Stimulated activated CD8-positive, alpha-beta memory T cell treated with anti-CD3 and anti-CD28 coated beads, Interleukin-15, amount 100 ng/mL, for 48 hours (primary cell): ENCODE measurements around the gene AGAP1.
"Not testable (repeated sequence)": the region's sequence is repeated elsewhere in the genome, so short reads cannot be mapped to it uniquely, and the experiment has no call there.

ENCODE experiments used
- DNase-seq, 2 donors: peaks; one replicate each; pipeline ENCODE4 v3.0.0-alpha.2; 2020; ENCODE audit warnings: low read depth in 2 of 2

Gene AGAP1

DNA sequence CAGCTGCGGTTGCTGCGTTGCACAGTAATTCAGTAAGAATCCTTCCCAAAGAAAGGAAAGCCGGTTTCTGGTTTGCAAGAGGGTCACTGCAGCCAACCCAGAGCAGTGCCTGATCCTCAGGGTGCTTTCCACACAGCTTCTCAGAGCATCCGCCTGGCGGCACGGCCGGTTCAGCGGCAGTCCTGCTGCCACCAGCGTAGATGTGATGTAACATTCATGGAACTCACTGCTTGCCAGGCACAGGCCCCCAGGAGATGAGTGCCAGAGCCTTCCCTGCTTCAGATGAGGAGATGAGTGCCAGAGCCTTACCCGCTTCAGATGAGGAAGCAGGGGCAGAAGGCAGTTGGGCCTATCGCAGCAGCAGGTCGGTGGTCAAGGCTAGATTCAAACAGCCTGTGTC lies 444.1 kb downstream of the AGAP1 start:
- DNase-seq, result no peak

DNA sequence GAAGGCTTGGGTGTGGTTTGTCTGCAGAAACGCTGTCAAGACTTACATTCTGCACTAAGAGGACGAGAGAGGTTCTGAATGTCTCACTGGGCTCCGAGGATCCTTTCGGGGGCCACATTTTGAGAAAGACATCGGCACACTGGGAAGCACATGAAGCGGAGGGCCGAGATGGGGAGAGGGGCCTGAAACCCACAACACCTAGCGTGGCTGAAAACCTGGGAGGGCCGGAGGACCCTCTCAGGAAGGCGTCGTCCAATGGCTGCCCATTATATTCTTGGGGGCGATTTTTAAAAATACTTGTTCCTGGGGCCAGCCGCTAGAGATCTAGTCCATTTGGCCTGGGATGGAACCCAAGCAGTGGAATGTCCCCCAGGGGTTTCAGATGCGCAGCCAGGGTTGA lies 444.8 kb downstream of the AGAP1 start:
- DNase-seq, result no peak

DNA sequence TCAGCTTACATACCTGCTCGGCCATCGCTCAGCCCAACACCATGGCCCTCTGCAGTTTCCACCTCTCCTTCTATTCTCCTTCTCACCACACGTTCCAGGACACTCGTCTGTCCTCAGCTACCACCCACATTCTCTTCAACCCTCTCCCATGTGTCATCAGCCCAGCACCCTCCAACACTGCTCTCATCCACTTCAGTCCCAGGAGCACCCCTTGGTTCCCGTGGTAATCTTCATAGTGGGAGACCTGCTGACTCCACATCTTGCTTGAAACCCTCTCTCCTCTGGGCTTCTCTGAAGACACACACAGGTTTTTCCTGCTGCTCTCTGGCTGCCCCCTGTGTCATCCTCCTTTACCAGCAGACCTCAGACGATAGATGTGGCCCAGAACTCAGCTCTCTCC lies 445.6 kb downstream of the AGAP1 start:
- no peak for DNase-seq

DNA sequence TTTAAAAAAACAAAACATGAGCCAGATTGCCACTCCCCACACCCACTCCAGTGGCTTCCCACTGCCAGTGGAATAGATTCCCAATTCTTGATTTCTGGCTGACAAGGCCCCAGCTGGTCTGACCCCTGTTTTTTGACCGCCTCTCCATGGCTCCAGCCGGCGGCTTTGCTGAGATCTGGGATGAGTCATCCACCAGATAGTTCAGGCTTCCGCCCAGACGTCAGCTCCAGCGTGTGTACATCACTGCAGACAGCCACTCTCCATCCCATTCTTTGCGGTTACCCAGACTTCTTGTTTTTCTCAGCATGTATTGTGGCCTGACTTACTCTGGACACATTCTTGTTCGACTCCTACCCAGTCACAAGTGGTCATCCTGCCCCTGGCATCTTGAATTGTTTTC lies 446.5 kb downstream of the AGAP1 start:
- DNase-seq, result no peak

DNA sequence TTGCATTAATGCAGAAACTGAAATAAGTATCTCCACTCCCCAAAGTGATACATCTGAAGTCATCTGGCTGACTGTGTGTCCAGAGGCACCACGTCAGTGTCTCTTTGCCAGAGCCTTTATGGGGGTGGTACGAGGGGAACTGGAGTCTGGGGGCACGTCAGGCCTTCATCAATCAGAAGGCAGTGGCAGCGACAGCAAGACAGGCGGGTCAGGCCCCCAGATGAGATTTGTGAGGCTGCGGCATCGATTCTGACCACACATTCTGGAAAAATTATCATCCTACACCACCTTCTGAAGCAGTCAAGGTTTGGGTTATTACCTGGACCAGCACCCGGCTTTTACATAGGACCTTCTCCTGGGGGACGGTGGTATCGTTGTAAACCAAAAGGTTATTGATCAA lies 450.7 kb downstream of the AGAP1 start:
- no peak for DNase-seq

DNA sequence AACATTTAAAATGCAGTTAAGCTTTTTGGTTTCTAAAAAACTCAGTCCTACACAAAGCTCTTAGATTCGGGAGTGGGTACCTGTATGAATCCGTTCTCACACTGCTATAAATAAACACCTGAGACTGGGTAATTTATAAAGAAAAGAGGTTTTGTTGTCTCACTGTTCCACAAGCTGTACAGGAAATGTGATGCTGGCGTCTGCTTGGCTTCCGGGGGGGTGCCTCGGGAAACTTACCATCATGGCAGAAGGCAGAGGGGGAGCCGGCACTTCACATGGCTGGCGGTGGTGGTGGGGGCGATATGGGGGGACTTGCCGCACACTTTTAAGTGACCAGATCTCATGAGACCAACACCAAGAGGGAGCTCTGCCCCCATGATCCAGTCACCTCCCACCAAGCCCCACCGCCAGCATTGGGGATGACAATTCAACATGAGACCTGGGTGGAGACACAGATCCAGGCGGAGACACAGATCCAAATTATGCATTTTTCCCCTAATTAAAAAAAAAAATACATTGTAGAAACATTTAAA lies 451.8 kb downstream of the AGAP1 start:
- DNase-seq, result no peak

DNA sequence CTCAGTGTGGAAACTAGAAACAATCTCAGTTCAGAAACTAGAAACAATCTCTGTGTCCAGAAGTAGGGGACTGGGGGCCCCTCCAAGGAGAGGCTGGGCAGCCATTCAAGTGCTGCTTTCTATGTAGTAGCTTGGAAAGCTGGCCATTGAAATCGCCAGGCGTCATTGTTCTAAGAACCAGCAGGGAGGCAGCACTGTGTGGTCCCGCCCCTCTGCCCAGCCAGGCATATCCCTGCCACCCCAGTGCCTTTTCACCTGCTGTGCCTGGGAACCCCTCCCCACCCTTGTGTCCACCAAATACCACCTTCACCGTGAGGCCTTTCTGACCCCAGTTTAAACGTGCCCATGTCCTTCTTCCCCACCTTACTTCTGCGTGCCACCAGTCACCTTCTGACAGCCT lies 452.7 kb downstream of the AGAP1 start:
- no peak for DNase-seq

DNA sequence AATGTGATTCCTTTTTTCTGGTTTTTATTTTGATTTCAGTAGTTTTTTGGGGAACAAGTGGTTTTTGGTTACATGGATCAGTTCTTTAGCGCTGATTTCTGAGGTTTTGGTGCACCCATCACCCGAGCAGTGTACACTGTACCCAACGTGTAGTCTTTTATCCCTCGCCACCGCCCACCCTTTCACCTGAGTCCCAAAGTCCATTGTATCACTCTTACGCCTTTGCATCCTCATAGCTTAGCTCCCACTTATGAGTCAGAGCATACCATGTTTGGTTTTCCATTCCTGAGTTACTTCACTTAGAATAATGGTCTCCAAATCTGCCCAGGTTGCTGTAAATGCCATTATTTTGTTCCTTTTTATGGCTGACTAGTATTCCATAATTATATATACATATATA lies 453.2 kb downstream of the AGAP1 start:
- not testable (repeated sequence) for DNase-seq

DNA sequence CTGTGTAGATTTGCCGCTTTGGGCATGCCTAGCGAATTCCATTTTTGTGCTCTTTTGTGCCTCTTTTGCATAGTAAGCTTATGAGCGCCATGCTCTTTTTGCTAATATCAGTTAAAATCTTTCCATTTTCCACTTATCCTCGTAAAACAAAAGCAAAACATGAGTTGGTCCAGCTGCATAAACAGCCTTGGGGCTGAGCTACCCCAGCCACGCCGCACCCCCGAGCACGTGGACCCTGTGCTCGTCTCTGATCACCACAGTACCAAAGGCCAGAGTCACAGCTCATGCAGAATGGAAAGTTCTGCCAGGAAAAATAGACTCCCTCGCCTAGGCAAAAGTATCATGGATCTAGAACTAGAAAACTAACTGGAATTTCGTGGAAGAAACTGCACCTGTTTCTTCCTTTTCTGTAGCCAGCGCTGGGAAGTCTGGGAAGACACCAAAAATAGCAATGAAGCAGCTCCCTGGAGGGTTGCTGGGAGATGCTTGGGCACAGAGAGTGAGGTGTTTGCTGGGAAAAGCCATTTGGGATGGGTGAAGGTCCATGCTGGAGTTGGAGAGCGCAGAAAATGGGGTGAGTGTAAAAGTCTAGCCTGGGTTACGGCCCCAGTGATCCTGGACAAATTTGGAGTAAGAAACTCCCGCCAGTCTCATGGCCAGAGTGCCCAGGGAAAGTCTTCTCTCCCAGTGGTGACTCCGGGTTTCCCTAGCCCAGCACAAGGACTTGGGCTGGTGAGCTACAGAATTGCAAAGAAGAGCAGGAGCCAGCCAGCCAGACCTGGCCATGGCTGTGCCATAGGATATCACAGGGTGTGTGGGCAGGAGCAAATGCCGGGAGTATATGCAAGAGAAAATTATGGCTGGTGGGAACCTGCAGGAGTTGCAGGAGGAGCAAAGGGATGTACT lies 456.0 kb downstream of the AGAP1 start:
- DNase-seq, result no peak

DNA sequence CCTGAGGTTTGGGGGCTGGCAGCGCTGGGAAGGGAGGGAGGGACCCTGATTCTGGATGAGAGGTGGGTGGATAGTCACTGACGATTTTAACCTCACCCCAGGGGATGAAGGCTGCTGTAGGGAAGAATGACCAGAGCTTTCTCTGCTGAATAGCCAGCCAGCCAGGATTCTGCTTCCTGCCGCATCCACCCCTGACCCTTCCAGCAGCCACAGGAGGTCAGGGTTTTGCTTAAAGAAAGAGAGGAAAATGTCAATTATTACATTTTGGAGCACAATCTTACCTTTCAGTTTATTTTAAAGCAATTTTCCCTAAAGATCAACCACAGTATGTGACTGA lies 456.6 kb downstream of the AGAP1 start:
- DNase-seq, result no peak

DNA sequence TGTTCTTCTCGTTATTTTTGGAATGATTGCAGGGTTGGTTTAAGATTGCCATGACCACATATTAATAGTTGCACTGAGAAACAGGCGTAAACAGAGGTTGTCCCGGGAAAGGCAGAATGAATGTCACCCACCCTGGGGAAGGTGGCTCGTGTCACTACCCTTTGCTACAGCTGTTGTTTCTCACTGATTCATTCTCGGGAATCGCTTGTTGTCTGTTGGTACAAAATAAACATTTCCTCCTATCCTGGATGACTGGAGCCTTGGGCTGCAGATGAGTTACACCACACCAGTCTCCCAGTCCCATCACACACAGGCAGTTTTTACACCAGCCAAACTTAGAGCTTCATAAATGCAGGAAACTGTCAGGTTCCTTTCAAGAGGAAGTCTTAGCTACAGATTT lies 457.6 kb downstream of the AGAP1 start:
- no peak for DNase-seq

DNA sequence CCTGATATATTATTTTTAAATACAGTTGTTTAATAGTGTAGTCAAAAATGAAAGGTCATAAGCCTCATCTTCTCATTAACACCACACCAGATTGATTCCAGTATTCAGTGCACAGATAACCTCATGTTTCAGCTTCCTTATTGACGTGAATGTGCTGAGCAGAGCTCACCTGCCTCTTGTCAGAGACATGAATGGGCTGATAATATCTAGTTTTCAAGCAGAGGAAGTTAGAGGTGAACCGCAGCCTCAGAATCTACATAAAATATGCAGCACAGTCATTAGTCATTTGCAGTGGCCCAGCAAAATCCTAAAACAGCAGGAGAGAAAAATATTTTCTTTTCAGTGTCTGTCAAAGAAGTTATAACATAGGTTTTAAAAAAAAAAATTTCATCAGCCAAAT lies 458.1 kb downstream of the AGAP1 start:
- peak in 1 of 2 donors; percentile 11 for DNase-seq

DNA sequence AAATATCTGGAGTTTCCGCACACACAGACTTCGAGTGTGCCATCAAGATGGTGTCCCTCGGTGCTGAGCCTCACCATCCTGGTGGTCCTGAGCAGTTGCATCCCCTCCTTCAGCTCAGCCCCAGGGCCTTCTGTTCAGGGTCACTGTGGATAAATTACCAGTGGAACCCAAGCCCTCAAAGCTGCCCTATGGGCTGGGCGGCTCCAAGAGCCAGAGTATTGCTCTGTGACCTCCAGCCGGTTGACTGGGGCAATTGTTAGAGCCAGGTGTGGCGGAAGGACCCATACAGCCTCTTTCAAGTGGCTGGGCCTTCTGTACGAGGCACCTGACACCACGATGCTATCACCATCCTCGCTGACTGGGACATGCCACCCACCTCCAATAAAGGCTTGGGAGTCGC lies 458.9 kb downstream of the AGAP1 start:
- DNase-seq, result no peak

DNA sequence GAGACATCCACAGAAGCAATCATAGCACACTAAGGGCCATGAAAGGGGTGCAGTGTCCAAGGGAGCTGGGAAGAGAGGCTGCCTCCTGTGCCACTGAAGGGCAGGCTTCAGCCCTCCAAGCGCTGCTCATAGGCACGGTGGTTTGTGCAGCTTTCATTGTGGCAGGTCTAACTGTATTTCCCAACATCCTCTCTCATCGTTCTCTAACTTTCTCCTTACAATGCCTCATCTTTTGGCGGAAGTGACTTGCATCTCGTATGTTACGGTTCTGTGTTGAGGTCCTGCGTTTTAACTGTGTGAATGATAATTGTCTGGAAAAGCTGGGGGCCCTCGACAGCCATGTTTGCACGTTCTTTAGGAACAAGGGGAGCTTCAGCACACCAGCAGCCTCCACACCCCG lies 460.4 kb downstream of the AGAP1 start:
- no peak for DNase-seq

DNA sequence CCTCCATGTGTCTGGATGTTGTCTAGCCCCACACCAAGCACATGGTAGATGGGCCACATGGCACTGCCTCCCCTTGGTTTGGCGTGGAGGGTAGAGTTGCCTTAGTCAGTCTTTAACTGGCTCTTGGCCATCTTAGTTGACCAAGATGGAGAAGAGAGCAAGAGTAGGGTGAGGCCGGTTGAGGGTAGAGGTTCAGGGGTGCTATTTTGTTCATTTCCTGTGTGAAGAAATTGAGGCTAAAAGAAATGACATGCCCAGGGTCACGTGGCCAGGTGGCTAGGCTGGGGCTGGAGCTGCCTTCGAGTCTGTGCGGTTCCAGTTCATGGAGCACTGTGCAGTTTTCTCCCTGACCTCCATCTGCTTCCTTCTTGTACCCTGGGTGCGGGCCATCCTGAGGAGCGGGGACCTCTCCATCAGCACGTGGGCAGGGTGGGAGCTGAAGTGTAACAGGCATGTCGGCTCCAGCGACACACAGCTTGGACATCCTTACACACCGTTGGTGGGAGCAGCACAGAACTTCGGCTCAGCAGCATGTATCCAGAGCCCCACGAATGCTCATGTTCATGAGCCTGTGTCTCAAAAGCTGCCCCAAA lies 461.1 kb downstream of the AGAP1 start:
- no peak for DNase-seq

DNA sequence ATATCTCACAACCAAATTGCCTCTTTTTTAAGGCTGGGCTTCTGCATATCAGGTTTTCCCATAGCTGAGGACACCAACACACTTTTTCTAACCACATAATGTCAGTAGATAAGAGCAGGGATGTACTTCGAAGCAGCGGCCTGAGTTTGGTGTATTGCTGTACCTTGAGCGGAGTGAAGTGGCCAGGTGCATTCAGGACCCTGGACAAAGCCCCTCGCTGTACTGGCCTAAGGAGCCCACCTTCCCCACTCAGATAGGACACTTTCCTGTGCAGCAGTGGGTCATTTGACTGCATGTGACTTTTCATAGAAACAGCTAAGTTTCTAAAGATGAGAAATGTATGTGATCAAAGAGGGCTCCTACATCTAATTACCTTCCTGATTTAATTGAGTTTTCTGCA lies 461.8 kb downstream of the AGAP1 start:
- no peak for DNase-seq

DNA sequence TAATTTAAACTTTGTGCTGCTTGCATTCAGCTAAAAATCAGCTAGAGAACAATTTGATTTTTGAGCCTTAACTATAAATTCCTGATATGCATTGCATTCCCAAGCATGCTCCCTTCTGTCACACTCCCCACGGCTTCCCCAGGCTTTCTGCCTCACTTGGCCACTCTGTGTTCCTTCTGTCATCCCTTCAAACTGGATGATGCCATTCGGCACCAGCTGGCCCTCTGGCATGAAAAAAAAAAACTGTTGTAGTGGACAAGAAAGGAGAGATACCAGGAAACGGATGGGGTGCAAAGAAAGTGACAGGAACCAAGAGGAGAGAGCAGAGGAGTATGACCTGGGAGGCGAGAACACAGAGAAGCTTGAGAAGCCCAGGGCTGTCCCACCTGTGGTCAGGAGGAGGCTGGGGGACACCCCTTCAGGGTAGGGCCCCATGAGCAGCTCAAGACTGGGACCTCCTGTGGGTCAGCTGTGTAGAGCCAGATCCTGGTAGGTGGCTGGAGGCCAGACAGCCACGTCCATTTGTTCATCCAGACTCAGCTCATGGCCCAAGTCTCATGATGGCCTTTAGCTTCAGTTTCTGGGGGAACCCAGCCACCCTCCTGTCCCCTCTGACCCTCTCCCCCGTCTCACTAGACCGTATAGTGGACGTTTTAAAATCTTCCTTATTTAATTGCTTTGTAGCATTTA lies 462.6 kb downstream of the AGAP1 start:
- DNase-seq, result no peak

DNA sequence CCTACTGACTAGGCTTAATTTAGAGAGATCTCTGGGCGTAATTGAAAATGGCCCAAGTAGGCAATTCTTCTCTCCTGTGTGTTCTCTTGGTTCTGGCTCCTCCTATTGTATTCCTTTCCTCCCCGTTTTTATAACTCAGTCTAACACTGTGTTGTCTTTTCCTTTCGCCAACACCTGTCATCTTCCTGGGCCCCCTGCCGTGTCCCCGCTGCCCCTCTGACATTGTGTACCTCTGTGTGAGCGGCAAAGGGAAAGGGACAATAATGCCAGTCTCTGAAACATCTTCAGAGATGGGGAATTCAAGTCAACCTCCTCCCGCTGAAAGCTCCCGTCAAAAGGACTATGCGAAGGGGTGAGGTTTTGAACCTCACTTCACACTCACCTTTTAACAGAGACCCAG lies 463.4 kb downstream of the AGAP1 start:
- DNase-seq, result no peak

DNA sequence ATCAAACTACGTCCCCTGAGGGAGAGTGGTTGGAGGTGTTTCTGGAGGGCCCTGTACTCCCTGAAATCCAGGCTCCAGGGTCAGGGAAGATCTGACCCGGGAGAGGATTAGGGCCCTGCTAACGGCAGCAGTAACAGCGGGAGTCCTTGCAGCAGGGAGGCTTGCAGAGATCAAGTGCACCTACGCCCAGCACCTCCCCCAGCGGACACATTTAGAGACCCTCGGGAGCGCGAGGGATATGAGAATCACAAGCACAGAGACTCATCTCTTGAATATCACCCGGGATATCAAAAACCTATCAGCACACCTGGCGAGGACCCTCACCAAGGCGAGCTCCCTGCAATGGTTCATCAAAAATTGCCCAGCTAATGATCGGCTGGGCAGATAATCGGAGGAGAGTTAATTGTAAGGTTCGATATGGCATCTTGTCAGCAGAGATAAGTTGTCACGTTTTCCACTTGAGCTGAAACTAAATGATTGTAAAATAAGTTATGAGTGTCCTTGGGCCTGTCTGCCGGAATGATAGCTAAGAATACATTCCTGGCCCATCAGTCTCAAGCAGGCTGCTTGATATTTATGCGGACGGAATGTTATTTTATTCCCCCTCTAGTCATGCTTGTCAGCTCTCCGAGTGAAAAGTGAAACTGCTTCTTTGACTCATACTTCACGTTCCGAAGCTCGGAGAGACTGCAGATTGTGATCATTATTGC lies 464.5 kb downstream of the AGAP1 start:
- DNase-seq, result no peak

DNA sequence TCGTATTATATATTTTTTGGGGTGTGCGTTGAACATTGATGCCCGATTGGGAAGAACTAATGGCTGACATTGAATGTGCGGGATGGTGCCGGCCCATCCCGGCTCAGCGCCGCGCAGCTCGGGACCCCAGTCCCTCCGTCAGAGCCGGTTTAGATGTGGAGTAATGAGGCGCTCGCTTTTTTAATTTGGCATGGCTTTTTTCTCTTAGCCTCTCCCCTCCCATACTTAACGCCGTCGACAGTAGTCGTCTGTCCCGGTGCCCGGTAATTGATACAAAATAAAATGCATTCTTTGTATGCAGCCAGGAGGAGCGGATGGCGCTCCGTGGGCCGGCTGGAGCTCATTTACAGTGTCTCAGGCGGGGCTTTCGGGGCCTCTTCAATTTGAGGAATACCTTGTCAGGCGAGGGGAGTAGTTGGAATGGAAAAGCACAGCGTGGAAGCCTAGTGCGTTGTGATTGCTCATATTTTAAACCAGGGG lies 465.1 kb downstream of the AGAP1 start:
- DNase-seq, result no peak

DNA sequence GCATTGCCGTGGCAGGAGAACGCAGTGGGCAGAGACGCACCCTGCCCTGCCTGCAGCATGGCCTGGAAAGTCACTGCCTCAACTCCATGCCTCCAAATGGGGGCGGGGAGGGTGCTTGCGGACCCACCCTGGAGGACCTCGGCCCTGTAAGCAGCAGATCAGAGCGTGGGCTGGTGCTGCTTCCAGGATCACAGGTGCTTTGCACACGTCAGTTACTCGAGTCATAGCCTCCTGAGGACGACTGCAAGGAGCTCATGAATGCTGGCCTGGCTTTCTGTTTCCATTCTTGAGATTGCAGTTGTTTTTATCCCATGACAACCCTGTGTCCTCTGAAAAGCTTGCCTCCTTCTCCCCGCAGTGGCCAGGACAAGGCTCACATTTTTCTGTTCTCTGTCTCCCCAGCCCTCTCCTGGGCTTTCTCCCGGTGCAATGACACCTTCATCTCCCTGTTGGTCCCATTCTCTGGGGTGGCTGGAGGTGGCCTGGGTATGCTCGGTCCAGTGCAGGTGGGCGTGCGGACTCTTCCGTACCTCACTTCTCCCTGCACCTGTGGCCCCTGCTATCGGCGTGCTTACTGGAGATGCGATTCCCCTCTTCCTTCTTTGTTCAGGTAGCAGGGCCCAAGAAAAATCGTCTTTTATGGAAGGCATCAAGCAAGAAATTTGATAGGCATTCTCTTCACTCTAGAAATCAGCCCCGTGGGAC lies 466.3 kb downstream of the AGAP1 start:
- no peak for DNase-seq
